Esophagus (tissue), 2 donors: ENCODE results near the gene RPL5. TPM values are rescaled to one million over a fixed set of nuclear protein-coding genes. Genes with fewer than 3 reads are reported as not detected.

Source experiments
- H3K27ac ChIP-seq, 2 donors: one replicate each; pipeline ENCODE4 v1.5.1; 2013; ENCODE audit warnings: low read depth in 2 of 2, mild to moderate bottlenecking in 2 of 2, inconsistent platforms in 1 of 2, low read length in 1 of 2, moderate library complexity in 1 of 2
- H3K27me3 ChIP-seq, 2 donors: one replicate each; pipeline ENCODE4 v1.6.1; 2013; ENCODE audit warnings: low read length in 2 of 2, control low read depth in 1 of 2, mild to moderate bottlenecking in 1 of 2; ENCODE audit not compliant: insufficient read depth in 2 of 2, control insufficient read depth in 1 of 2
- H3K36me3 ChIP-seq, 2 donors: one replicate each; pipeline ENCODE4 v1.6.1; 2013; ENCODE audit warnings: low read length in 1 of 2; ENCODE audit not compliant: control insufficient read depth in 2 of 2, insufficient read depth in 2 of 2
- H3K4me1 ChIP-seq, 2 donors: one replicate each; pipeline ENCODE4 v1.6.1; 2013; ENCODE audit warnings: low read length in 1 of 2; ENCODE audit not compliant: control insufficient read depth in 2 of 2, insufficient read depth in 2 of 2
- H3K4me3 ChIP-seq, 2 donors: one replicate each; pipeline ENCODE4 v1.5.1; 2013; ENCODE audit warnings: low read length in 2 of 2, mild to moderate bottlenecking in 2 of 2, low read depth in 1 of 2, moderate library complexity in 1 of 2
- H3K9me3 ChIP-seq, 2 donors: one replicate each; pipeline ENCODE4 v1.6.1; 2013; ENCODE audit warnings: mild to moderate bottlenecking in 2 of 2, low read depth in 1 of 2, low read length in 1 of 2, moderate library complexity in 1 of 2; ENCODE audit not compliant: control insufficient read depth in 2 of 2, insufficient read depth in 1 of 2
- WGBS, 2 donors: extraction: QIAGEN DNeasy Blood & Tissue Kit; methylation state at CpG; one replicate each; pipeline ENCODE4 v1.1.7; 2013; 5-methylcytosine and 5-hydroxymethylcytosine counted together
- polyA plus RNA-seq, 2 donors: library from polyadenylated mRNA; stranded (reverse); fragments of 200-250 nt; gene quantifications; one replicate each; pipeline ENCODE4 v1.2.3, GENCODE V29; 2013
- donor health status: healthy with polysubstance abuse.
- donor health status: Bipolar disorder and iron deficiency.

The RPL5 gene
- polyA plus RNA-seq, 2 donors: 1,458 to 1,852 TPM

DNA sequence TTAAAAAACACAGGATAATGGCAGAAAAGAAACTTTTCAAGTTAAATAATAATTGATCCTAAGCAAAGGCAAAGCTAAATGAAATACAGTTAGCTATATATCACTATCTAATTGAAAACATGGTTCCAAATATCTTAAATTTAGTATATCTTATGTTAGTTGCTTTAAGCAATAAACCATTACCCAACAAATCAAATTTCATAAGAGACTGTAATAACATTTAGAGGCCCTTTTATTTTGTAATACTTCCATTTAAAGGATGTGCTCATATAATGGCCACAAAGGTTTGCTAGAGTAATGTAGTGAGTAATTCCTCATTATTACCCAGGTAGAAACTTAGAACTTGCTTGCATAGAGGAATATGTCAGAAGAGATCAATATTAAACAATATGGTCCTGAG, 32.3 kb downstream of the RPL5 start:
- no peak overlapping the region for H3K27ac ChIP-seq
- H3K4me3 ChIP-seq: no peak overlapping the region
- H3K36me3 ChIP-seq: no peaks in the 10 kb centered on the region
- H3K4me1 ChIP-seq: no peaks in the 10 kb centered on the region
- H3K27me3 ChIP-seq: no peaks in the 10 kb centered on the region
- no peaks in the 10 kb centered on the region for H3K9me3 ChIP-seq

DNA sequence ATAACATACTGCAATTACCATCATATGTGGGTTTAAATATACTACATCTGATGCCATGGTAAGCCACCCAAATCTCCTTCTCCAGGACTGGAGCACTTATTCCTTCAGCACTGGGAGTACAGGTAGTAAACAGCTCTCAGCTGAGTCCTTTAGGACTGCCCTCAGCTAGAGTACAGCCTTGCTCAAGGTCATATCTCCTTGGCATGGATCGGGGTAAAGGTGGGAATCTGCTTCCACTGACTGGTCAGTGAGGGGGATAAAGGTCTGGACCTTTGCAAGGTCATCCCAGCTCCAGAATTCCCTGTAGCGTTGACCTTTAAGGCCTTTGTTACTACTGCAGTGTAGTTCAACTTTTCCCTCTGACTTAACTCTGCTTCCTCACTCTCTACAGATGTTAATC, 38.8 kb downstream of the RPL5 start:
- H3K9me3 ChIP-seq: no peaks in the 10 kb centered on the region
- 89 to 96% methylated on average over 2 of the region's 2 CpGs for WGBS, 2 donors
- no peak overlapping the region for H3K4me3 ChIP-seq
- H3K27ac ChIP-seq: no peak overlapping the region
- H3K36me3 ChIP-seq: no peaks in the 10 kb centered on the region
- H3K27me3 ChIP-seq: no peaks in the 10 kb centered on the region
- no peaks in the 10 kb centered on the region for H3K4me1 ChIP-seq

DNA sequence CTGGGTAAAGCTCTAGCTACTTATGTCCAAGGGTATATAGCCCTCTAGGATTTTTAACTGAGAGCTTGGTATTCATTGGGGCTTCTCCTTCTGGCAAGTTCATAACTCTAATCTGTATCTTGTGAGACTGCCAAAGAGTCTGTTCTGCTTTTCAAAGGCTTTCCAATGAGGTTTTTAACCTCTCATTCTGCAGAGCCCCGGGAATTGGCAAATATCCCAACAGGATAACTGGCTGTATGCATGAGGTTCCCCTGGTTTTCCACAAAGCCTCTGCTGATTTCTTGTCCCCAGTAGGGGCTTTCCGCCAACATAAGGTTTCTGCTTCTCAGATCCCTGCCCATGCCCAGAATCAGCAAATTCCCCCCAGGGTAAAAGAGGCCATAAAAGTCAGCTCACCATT, 40.9 kb downstream of the RPL5 start:
- H3K36me3 ChIP-seq: no peaks in the 10 kb centered on the region
- whole genome bisulfite sequencing, 2 donors: 69 to 80% methylated on average over 2 of the region's 2 CpGs
- no peak overlapping the region for H3K27ac ChIP-seq
- no peaks in the 10 kb centered on the region for H3K27me3 ChIP-seq
- H3K4me1 ChIP-seq: no peaks in the 10 kb centered on the region
- H3K9me3 ChIP-seq: no peaks in the 10 kb centered on the region
- no peak overlapping the region for H3K4me3 ChIP-seq

DNA sequence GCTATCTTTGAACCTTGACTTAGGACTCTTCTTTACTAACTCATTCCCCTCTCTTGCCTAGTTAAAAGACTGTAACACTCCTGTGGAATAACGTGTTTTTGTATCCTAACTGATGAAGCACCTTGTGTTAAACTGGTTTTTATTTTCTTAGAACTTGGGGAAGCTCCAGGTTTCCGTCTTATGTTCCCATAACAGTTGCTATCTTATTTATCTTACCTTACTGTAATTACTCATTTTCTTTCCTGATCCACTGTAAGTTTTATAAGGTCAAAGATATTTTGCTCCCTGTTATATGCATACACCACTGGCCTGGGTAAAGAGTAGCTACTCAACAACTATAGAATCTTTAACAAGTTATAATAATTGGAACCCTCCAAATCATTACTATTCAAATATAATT, 43.1 kb downstream of the RPL5 start:
- H3K4me3 ChIP-seq: no peak overlapping the region
- H3K27me3 ChIP-seq: no peaks in the 10 kb centered on the region
- H3K9me3 ChIP-seq: no peaks in the 10 kb centered on the region
- WGBS, 2 donors: 87 to 90% methylated on average over 2 of the region's 2 CpGs
- H3K27ac ChIP-seq: no peak overlapping the region
- no peaks in the 10 kb centered on the region for H3K36me3 ChIP-seq
- H3K4me1 ChIP-seq: no peaks in the 10 kb centered on the region

DNA sequence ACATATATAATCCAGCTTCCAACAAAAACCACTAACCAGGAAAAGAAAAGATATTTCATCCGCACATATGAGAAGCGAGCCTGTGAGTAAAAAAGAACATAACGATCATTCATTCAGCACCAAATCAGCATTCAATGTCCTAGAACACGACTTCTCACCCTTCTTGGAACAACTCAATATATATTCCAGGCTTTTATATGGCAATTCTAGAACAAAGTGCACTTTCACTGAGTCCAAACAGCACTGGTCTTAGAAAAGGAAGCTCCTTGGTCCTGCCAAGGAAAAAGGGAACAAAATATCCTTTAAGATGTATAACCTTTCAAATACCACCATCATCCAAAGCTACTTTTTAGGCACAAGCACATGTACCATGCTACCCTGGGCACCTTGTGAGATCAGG, 44.5 kb downstream of the RPL5 start:
- Histone ChIP-seq H3K9me3 (no peaks in the 10 kb centered on the region), H3K36me3 (no peaks in the 10 kb centered on the region), H3K27ac (no peak overlapping the region), H3K4me3 (no peak overlapping the region), H3K4me1 (no peaks in the 10 kb centered on the region), H3K27me3 (no peaks in the 10 kb centered on the region)
- WGBS, 2 donors: 87 to 96% methylated on average over 4 of the region's 4 CpGs

DNA sequence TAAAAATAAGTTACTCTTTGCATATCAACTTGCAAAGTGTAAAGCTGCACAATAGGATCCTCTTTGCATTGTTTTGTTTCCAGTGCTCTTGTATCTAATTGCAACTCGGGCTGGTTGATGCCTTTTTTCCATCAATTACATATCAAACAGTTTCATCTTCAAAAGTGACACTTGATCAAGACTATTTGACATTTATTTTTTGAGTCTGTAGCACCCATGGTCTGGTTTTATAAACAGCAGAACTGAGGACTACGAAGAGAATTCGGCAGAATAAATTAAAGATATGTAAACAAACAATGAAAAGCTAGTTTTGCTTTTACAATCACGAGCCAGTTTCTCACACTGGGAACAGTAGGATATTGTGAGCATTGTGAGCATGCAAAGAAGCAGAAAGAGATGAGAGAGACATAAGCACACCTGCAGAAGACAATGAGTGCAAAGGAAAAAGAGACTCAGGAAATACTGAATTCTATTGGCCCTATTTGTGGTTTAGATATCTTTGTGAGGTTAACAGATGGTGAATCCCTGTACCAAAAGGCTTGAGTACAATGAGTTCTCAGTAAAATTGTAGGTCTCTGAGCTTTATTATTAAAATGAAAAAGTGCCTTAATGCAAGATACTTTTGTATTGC, 45.4 kb downstream of the RPL5 start:
- Histone ChIP-seq H3K4me1 (no peaks in the 10 kb centered on the region), H3K9me3 (no peaks in the 10 kb centered on the region), H3K27ac (no peak overlapping the region), H3K27me3 (no peaks in the 10 kb centered on the region), H3K36me3 (no peaks in the 10 kb centered on the region), H3K4me3 (no peak overlapping the region)
- WGBS, 2 donors: 33 to 41% methylated on average over 4 of the region's 4 CpGs

DNA sequence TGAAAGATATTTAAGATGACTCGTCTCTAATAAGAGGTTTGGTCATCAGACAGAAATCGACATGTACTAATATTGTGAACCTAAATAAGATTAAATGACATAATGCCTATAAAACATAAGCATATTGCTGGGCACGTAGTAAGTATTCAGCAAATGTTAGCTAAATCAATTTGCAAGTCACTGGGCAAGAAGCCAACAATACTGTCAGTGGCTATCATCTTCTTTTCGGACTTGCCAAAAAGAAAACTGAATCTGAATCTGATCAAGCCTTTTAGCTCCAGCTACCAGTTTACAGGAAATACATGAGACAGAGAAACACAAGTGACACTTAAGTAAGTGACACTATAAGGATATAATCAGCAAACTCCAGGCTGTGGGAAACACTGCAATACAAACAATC, 46.0 kb downstream of the RPL5 start:
- no peak overlapping the region for H3K4me3 ChIP-seq
- no peak overlapping the region for H3K27ac ChIP-seq

DNA sequence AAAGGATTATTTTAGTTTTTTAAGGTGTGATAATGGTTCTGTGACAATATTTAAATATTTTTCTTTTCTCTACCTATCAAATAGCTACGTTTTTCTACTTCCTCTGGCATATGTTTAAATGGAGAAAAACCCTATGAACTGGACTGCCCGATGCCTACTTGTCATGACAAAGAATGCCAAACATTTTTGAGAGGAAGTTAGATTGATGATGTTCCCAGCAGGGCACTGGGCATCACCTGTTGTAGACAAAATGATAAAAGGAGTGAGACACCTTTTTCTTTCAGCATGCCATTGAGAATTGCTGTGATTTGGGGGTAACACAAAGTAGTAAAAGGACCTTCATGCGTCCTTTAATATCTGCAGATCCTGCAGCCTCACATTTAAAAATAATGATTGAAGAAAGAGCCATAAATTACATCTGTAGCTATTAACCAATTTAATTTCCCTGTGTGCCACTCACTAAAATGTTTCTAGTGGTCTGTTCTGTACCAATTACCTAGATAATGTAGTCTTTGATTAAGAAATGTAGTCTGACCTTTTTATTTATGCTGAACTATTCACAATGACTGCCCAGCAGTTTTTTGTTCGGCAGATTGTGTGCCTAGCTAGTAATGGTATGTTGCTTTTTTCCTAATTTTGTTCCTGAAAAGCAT, 47.6 kb downstream of the RPL5 start:
- no peaks in the 10 kb centered on the region for H3K9me3 ChIP-seq
- 79 to 81% methylated on average over 4 of the region's 4 CpGs for WGBS, 2 donors
- no peaks in the 10 kb centered on the region for H3K36me3 ChIP-seq

More for the DNA sequence above, 46.0 kb downstream of the RPL5 start:
- no peaks in the 10 kb centered on the region for H3K27me3 ChIP-seq
- WGBS, 2 donors: 54 to 64% methylated on average over 4 of the region's 4 CpGs
- no peaks in the 10 kb centered on the region for H3K4me1 ChIP-seq
- no peaks in the 10 kb centered on the region for H3K9me3 ChIP-seq
- H3K36me3 ChIP-seq: no peaks in the 10 kb centered on the region

DNA sequence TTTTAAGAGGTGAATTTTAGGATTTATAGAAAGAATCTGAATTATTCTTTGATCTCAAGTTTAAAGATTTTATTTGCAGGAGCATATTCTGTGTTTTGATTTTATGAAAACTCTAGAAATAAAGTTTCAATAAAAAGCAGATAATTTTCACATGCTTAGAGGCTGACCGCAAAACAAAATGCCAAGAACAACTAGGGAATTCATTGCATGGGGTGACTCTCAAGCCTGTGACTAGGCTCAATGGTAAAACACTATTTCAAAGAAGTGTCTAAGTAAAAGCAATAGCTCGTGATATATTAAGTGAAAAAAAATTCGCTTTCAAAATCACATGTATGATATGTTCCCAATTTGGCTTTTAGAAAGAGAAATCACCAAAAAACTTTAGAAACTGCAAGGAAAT, 49.6 kb downstream of the RPL5 start:
- WGBS, 2 donors: 90 to 91% methylated on average over 3 of the region's 3 CpGs
- Histone ChIP-seq H3K4me3 (no peak overlapping the region), H3K27ac (no peak overlapping the region), H3K36me3 (no peaks in the 10 kb centered on the region), H3K27me3 (no peaks in the 10 kb centered on the region), H3K9me3 (no peaks in the 10 kb centered on the region), H3K4me1 (no peaks in the 10 kb centered on the region)

More for the DNA sequence above, 47.6 kb downstream of the RPL5 start:
- H3K27ac ChIP-seq: no peak overlapping the region
- no peaks in the 10 kb centered on the region for H3K4me1 ChIP-seq
- H3K27me3 ChIP-seq: no peaks in the 10 kb centered on the region
- H3K4me3 ChIP-seq: no peak overlapping the region

DNA sequence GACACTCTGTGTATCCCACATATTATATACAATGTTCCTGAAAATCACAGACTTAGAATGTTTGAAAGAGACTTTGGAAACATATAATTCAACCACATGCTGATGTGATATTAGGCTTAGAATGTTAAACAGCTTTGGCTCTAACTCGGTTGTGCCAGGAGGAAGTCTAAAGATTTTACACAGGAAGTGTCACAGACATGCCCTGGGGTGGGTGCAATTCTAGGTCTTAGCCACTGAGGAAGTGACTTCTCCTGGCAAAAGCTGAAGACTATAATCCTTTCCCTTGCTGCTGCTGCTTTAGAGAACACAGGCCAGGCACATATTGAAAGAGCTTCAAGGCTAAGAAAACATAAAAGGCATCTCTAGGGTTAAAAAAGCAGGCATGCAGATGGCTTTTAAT, 51.0 kb downstream of the RPL5 start:
- Histone ChIP-seq H3K4me1 (no peaks in the 10 kb centered on the region), H3K27ac (no peak overlapping the region), H3K9me3 (no peaks in the 10 kb centered on the region), H3K4me3 (no peak overlapping the region), H3K36me3 (no peaks in the 10 kb centered on the region), H3K27me3 (no peaks in the 10 kb centered on the region)
- WGBS, 2 donors: 20 to 44% methylated on average over 1 of the region's 1 CpG
